HG02885 (cell line): Measurements from ENCODE around the gene FAM98B.
"Not testable (repeated sequence)": the region's sequence is repeated elsewhere in the genome, so short reads cannot be mapped to it uniquely, and the experiment has no call there.

Experiments
- ATAC-seq: cut with Tn5 transposase; IDR thresholded peaks from one replicate; pipeline ENCODE4 v1.9.1; 2021; ENCODE audit warnings: mild to moderate bottlenecking; ENCODE audit not compliant: unreplicated experiment, poor library complexity

The FAM98B gene

GRCh38 chr15:38453971-38454695 is at the start of gene FAM98B:
FAM98B (plus strand) TSS chr15:38454127; CDS start chr15:38454162, 35 bp downstream.
- peak; percentile 92 for ATAC-seq

GRCh38 chr15:38406436-38406835 is 47.5 kb upstream of the FAM98B start:
- no peak for ATAC-seq

DNA sequence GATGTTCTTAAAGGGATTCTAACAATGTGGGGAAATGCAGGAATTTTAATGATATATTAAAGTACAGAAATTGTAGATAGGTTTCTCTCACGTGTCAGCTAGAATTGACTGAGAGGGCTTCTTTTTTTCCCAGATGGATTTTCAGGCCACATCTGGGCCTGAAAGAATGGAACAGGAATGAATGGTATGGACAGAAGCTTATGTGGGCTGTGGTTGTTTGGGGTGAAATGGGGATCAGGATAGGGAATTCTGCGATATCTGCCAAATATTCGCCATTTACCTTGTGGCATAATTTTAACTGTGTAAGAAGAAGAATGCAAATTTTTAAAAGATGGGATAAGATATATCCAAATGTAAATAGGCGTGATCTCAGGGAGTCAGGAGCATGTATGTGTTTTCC is 45.4 kb upstream of the FAM98B start:
- no peak for ATAC-seq

DNA sequence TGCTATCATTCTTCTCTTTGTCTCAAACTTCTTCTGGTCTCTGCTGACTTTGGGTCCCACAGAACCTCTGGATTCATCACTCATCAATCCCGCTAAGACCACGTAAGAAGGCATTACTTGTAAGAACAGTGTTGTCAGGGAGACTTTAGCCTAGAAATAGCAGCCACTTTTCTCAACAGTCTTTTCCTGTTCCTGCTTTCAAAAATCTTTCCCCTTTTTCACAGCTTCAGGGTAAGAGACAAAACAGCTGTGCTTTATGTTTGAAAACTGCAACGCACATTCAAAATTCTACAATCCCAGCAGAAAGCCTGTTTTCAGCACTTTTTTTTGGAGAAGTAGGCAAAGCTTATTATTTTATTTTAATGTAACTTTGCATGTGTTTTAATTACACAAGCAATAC is 42.0 kb upstream of the FAM98B start:
- no peak for ATAC-seq

DNA sequence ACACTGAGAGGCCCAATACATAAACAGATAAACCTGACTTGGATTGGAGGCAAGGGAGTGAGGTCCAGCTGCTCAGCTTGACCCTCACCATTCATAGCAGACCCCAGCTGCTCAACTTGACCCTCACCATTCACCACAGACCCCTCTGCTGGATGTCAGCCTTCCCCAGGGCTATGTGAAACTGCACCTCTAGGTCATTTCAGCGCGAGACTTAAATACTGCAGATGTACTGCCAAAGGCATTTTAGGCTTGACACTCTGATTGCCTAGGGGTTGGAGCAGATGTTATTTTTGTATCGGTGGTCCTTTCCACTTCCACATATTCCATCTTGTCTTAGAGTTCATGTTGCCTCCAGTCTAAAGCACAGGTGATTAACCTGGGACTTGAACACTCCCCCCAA is 41.5 kb upstream of the FAM98B start:
- no peak for ATAC-seq

GRCh38 chr15:38414357-38414756 is 39.6 kb upstream of the FAM98B start:
- peak; percentile 45 for ATAC-seq

- no peak for ATAC-seq
Measured at GRCh38 chr15:38421069-38421690, 32.7 kb upstream of the FAM98B start.

DNA sequence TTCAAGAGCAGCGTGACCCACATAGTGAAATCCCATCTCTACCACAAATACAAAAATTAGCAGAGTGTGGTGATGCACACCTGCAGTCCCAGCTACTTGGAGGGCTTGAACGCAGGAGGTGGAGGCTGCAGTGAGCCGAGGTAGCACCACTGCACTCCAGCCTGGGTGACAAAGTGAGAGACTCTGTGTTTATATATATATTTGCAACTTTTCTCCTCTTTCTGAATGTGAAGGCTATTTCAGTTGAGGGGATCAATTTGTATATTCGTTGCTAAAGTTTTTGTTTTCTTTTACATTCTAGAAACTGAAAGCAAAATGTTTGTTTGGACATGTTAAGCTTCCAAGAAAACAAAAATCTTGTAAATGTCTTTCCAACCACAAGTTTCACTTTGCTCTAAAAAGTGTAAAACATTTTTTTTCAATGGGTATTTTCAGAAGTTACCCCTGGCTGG is 29.8 kb upstream of the FAM98B start:
- ATAC-seq: peak; percentile 65

GRCh38 chr15:38425269-38425668 is 28.7 kb upstream of the FAM98B start:
- ATAC-seq: no peak

- no peak for ATAC-seq
Measured at GRCh38 chr15:38427380-38427779, 26.5 kb upstream of the FAM98B start.

- no peak for ATAC-seq
Measured at GRCh38 chr15:38430106-38430760, 23.7 kb upstream of the FAM98B start.

DNA sequence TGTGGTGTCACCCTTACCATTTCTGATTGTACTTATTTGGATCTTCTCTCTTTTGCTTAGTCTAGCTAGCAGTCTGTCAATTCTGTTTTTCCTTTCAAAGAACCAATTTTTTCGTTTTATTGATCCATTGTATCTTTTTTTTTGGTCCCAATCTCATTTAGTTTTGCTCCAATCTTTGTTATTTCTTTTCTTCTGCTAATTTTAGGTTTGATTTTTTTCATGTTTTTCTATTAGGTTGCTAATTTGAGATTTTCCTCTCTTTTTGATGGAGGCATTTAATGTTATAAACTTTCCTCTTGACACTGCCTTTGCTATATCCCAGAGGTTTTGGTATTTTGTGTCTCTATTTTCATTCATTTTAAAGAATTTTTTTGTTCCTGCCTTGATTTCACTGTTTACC is 16.9 kb upstream of the FAM98B start:
- no peak for ATAC-seq

- not testable (repeated sequence) for ATAC-seq
Measured at GRCh38 chr15:38437603-38438002, 16.3 kb upstream of the FAM98B start.

- no peak for ATAC-seq
Measured at GRCh38 chr15:38438031-38438986, 15.6 kb upstream of the FAM98B start.

- peak; percentile 81 for ATAC-seq
Measured at GRCh38 chr15:38440353-38441129, 13.4 kb upstream of the FAM98B start.

- ATAC-seq: no peak
Measured at GRCh38 chr15:38441130-38441519, 12.8 kb upstream of the FAM98B start.

GRCh38 chr15:38454696-38455090 is 766 bp downstream of the FAM98B start:
- no peak for ATAC-seq

DNA sequence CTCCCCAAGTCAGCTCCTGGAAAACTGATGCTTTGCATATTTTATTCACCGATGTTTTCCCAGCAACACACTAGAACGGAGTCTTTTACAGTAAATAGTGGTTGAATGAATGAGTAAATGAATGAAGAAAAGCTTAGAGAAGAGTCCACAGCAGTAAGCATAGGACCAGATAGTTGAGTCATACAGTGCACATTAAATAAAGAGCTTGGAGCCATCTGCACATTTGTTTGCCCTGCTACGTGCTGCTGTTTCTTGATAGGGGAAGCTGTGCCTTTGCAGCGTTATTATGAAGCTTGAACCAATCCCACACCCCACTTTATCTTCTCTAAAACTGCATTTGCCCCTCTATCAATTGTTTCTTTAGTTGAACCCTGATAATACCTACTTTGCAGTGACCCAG is 1.2 kb downstream of the FAM98B start:
- no peak for ATAC-seq

DNA sequence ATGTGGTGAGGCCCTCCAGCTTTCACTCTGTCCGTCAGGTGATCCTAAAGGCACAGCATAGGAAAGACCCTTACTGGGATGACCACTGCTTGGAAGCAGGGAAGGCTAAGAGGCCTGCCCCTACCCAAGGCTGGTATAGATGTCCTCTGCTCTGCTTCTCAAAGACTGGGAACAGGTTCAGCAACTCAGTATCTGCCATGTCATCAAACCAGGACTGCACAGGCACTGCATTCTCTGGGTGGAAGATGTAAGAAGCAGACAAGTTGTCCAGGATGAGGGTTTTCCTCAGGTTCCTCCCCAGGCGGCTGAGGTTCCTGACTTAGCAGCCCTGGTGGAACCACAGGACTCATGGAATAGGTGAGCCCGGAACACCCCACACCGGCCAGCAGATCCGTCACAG is 4.7 kb downstream of the FAM98B start:
- ATAC-seq: no peak

- ATAC-seq: no peak
Measured at GRCh38 chr15:38459480-38459879, 5.6 kb downstream of the FAM98B start.
